SK-N-SH (cell line): ENCODE data around the gene TBC1D21. TPM values are rescaled to one million over a fixed set of nuclear protein-coding genes. Genes with fewer than 3 reads are reported as not detected.
A peak's percentile ranks its signal among the peaks of the same experiment; 100 is the strongest.

Experiments
- CTCF ChIA-PET: fragments of 300-600, 350-600 bp; formaldehyde crosslinking; extraction: SDS; loops from one replicate; lab custom pipeline; 2021; lab: Yijun Ruan, JAX
- POLR2A ChIA-PET: fragments of 350-600 bp; sonication (Branson Sonifier 250); formaldehyde crosslinking; extraction: SDS; loops from one replicate; lab custom pipeline; 2020; ENCODE audit warnings: antibody characterized with exemption, inconsistent platforms; lab: Yijun Ruan, JAX
- DNase-seq: peaks from one replicate; pipeline ENCODE4 v3.0.0; 2012
- H2AFZ ChIP-seq: fragments of 200-600 bp; sonication (generic); 2 replicates; pipeline ENCODE4 v1.8.1; 2016; ENCODE audit warnings: antibody characterized with exemption, mild to moderate bottlenecking, low read depth
- H3F3A ChIP-seq: fragments of 200-600 bp; sonication (generic); replicated peaks from 2 replicates; pipeline ENCODE3; 2016; ENCODE audit warnings: antibody characterized with exemption, mild to moderate bottlenecking; ENCODE audit not compliant: insufficient read depth
- H3K27ac ChIP-seq, 2 experiments: fragments of 200-500 bp in 1 of 2; fragments of 200-600 bp in 1 of 2; sonication (Bioruptor generic) in 1 of 2; sonication (generic), shearing (Covaris generic) in 1 of 2; 2 replicates each; pipeline versions ENCODE4 v1.5.1 to v1.6.1; 2014 to 2016; ENCODE audit warnings: low read depth in 2 of 2, inconsistent platforms in 1 of 2, low read length in 1 of 2, mild to moderate bottlenecking in 1 of 2, mixed read lengths in 1 of 2
- H3K27me3 ChIP-seq: fragments of 200-600 bp; sonication (generic), shearing (Covaris generic); 2 replicates; pipeline ENCODE4 v1.6.1; 2016; ENCODE audit warnings: mixed run types; ENCODE audit not compliant: insufficient read depth
- H3K36me3 ChIP-seq, 2 experiments: fragments of 200-500 bp in 1 of 2; fragments of 200-600 bp in 1 of 2; sonication (Bioruptor generic) in 1 of 2; sonication (generic) in 1 of 2; replicated peaks in 1 of 2; 2 replicates each; pipeline versions ENCODE3 to v1.5.1; 2014 to 2016; ENCODE audit warnings: low read length in 1 of 2, mild to moderate bottlenecking in 1 of 2; ENCODE audit not compliant: insufficient read depth in 2 of 2, control insufficient read depth in 1 of 2
- H3K4me1 ChIP-seq, 2 experiments: fragments of 200-500 bp in 1 of 2; fragments of 200-600 bp in 1 of 2; sonication (Bioruptor generic) in 1 of 2; sonication (generic), shearing (Covaris generic) in 1 of 2; 2 replicates each; pipeline versions ENCODE4 v1.5.1 to v1.6.1; 2014 to 2016; ENCODE audit warnings: low read depth in 1 of 2, low read length in 1 of 2, mixed run types in 1 of 2; ENCODE audit not compliant: insufficient read depth in 2 of 2, control insufficient read depth in 1 of 2
- H3K4me2 ChIP-seq: fragments of 200-600 bp; sonication (generic), shearing (Covaris generic); 2 replicates; pipeline ENCODE4 v1.6.1; 2017; ENCODE audit warnings: mixed run types
- H3K4me3 ChIP-seq, 2 experiments: fragments of 200-500 bp in 1 of 2; fragments of 200-600 bp in 1 of 2; sonication (Bioruptor generic) in 1 of 2; sonication (generic), shearing (Covaris generic) in 1 of 2; 2 replicates each; pipeline versions ENCODE4 v1.5.1 to v1.8.1; 2014 to 2016; ENCODE audit warnings: low read depth in 2 of 2, inconsistent platforms in 1 of 2, low read length in 1 of 2, mild to moderate bottlenecking in 1 of 2, mixed read lengths in 1 of 2, moderate library complexity in 1 of 2
- H3K79me2 ChIP-seq: fragments of 200-600 bp; sonication (generic); 2 replicates; pipeline ENCODE4 v1.8.1; 2017; ENCODE audit warnings: mild to moderate bottlenecking; ENCODE audit not compliant: insufficient read depth
- H3K9ac ChIP-seq: fragments of 200-600 bp; sonication (generic); 2 replicates; pipeline ENCODE4 v1.6.1; 2017; ENCODE audit warnings: mixed run types
- H3K9me2 ChIP-seq: fragments of 200-600 bp; sonication (generic); 2 replicates; pipeline ENCODE4 v1.6.1; 2017; ENCODE audit warnings: mixed run types
- H3K9me3 ChIP-seq: fragments of 200-600 bp; sonication (generic); 2 replicates; pipeline ENCODE4 v1.6.1; 2017; ENCODE audit warnings: mixed run types, mild to moderate bottlenecking, moderate library complexity
- H4K20me1 ChIP-seq: fragments of 200-600 bp; sonication (generic); 2 replicates; pipeline ENCODE4 v1.6.1; 2017; ENCODE audit warnings: mild to moderate bottlenecking, mixed run types; ENCODE audit not compliant: insufficient read depth
- CTCF ChIP-seq: fragments of 200-600 bp; sonication (generic); IDR thresholded peaks from 2 replicates; pipeline ENCODE4 v1.6.1; 2017; ENCODE audit warnings: antibody characterized with exemption, mild to moderate bottlenecking, moderate library complexity
- GATA2 ChIP-seq: sonication (generic); formaldehyde crosslinking; IDR thresholded peaks from 2 replicates; pipeline ENCODE4 v1.5.0; 2020; ENCODE audit warnings: mild to moderate bottlenecking, missing genetic modification reagents
- MAX ChIP-seq: IDR thresholded peaks from 2 replicates; pipeline ENCODE4 v1.4.0; 2012; ENCODE audit warnings: low read depth
- MEF2A ChIP-seq: IDR thresholded peaks from 2 replicates; pipeline ENCODE4 v1.4.0; 2012; ENCODE audit warnings: low read depth, borderline replicate concordance
- NRF1 ChIP-seq: IDR thresholded peaks from 2 replicates; pipeline ENCODE4 v1.6.1; 2012; ENCODE audit warnings: low read depth, mild to moderate bottlenecking, low read length
- RXRA ChIP-seq: IDR thresholded peaks from 2 replicates; pipeline ENCODE4 v1.4.0; 2012; ENCODE audit warnings: low read depth, mild to moderate bottlenecking, borderline replicate concordance
- TEAD4 ChIP-seq: IDR thresholded peaks from 2 replicates; pipeline ENCODE4 v1.4.0; 2012; ENCODE audit warnings: mild to moderate bottlenecking, borderline replicate concordance; ENCODE audit not compliant: insufficient read depth
- USF2 ChIP-seq: fragments of 150-350 bp; IDR thresholded peaks from 2 replicates; pipeline ENCODE4 v1.6.1; 2017; ENCODE audit warnings: antibody characterized with exemption, low read length, low read depth, borderline replicate concordance
- WGBS: methylation state at CpG from one replicate; pipeline ENCODE4 v1.1.6; 2017; ENCODE audit warnings: low lambda C conversion rate; 5-methylcytosine and 5-hydroxymethylcytosine counted together
- polyA plus RNA-seq, 3 experiments: library from polyadenylated mRNA; depleted of rRNA; stranded (reverse); fragments of >200 nt; gene quantifications; 2 replicates each; pipeline ENCODE4 v1.2.3, GENCODE V29; 2012

The TBC1D21 gene
- polyA plus RNA-seq, 1 of the 3 experiments (the other 2 are of a cell fraction), result not detected

DNA sequence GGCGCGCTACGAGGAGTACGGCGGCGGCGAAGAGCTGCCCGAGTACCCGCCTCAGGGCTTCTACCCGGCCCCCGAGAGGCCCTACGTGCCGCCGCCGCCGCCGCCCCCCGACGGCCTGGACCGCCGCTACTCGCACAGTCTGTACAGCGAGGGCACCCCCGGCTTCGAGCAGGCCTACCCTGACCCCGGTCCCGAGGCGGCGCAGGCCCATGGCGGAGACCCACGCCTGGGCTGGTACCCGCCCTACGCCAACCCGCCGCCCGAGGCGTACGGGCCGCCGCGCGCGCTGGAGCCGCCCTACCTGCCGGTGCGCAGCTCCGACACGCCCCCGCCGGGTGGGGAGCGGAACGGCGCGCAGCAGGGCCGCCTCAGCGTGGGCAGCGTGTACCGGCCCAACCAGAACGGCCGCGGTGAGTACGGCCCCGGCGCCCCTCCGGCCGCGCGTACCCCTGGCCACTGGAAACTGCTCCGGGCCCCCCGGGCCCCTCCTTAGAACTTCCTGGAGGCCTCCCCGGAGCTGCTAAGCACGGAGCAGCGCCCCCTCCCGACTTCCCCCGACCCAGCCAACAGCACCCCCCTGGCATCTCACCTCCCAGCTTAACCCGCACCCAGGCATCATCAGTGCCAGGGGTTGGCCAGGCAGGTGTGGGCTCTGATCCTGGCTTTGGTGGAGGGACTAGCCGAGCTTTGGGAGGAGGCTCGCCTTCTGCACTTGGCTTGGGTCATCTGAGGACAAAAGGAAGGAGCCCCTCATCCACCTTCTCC, 54.3 kb downstream of the TBC1D21 start:
- Histone ChIP-seq H2AFZ (no peak overlapping the region), H3K36me3 (no peaks in the 10 kb centered on the region), H3K4me1 (peaks cover 26 to 60% of the 10 kb centered on the region in 2 experiments; a peak in 3 of 4 replicates), H3K79me2 (peaks cover 69% of the 10 kb centered on the region), H3F3A (peaks cover 30% of the 10 kb centered on the region), H3K4me2 (peak overlapping the region; percentile 66), H3K27ac (peak overlapping the region in 1 of 2 experiments; percentile 98; a peak in 3 of 4 replicates), H3K9ac (peak overlapping the region; percentile 73), H3K9me3 (no peaks in the 10 kb centered on the region), H3K27me3 (no peaks in the 10 kb centered on the region), H3K9me2 (no peaks in the 10 kb centered on the region), H3K4me3 (peak overlapping the region; percentile 49 to 62), H4K20me1 (no peaks in the 10 kb centered on the region)
- TF ChIP-seq GATA2, result no peak
- peak; percentile 56 for TF ChIP-seq CTCF
- no peak for TF ChIP-seq TEAD4
- 0 out of 2 replicates have a peak, but pooled peaks have one; percentile 14 for TF ChIP-seq NRF1
- TF ChIP-seq MEF2A, result no peak
- DNase-seq, result peak; percentile 73
- CTCF ChIA-PET, result interaction anchor here (0.6 to 1.8 kb wide), 12 partner anchors 8 to 223 kb away, joined by 3 to 5 read pairs (median 4); no protein-coding TSS in a partner anchor
- POLR2A ChIA-PET, result interaction anchor here (0.7 kb wide), 1 partner anchor 265 kb away, joined by 3 read pairs; no protein-coding TSS in a partner anchor
- 40% methylated on average over 1 of the region's 78 CpGs for WGBS

DNA sequence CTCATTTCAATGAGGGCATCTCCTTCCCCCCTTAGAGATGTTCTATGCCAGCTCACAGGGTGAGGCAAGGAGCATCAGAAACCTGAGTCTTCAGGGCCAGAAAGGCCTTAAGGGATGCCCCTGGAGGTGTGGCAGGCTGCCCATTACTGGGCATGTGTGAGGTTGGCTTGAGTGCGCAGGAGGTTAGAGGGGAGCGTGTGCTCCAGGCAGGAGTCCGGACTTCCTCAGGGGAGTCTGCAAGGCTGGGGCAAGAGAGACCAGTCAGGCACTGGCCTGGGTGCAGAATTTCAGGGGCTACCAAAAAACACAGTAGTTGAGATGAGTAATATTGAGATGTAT, 54.8 kb downstream of the TBC1D21 start:
- no peak for DNase-seq
- H3K79me2 ChIP-seq, result peaks cover 67% of the 10 kb centered on the region
- H3K27ac ChIP-seq, result peak overlapping the region in 1 of 2 experiments; percentile 98; a peak in 2 of 4 replicates
- ChIA-PET CTCF (interaction anchor here (0.6 to 1.8 kb wide), 12 partner anchors 8 to 221 kb away, joined by 3 to 5 read pairs (median 4); no protein-coding TSS in a partner anchor), POLR2A (interaction anchor here (0.7 kb wide), 1 partner anchor 264 kb away, joined by 3 read pairs; no protein-coding TSS in a partner anchor)
- peak overlapping the region; percentile 66 for H3K4me2 ChIP-seq
- H3K27me3 ChIP-seq, result no peaks in the 10 kb centered on the region
- H3K4me1 ChIP-seq, result peaks cover 21 to 60% of the 10 kb centered on the region in 2 experiments; a peak in 3 of 4 replicates
- no peaks in the 10 kb centered on the region for H3K9me2 ChIP-seq
- no peak overlapping the region for H2AFZ ChIP-seq
- no peak for TF ChIP-seq USF2
- TF ChIP-seq RXRA, result 0 out of 2 replicates have a peak, but pooled peaks have one; percentile 31
- TF ChIP-seq MAX, result 0 out of 2 replicates have a peak, but pooled peaks have one; percentile 14
- H3K4me3 ChIP-seq, result peak overlapping the region; percentile 49 to 62; a peak in 3 of 4 replicates
- peaks cover 29% of the 10 kb centered on the region for H3F3A ChIP-seq
- 93% methylated on average over 3 of the region's 3 CpGs for whole genome bisulfite sequencing
- H3K9me3 ChIP-seq, result no peaks in the 10 kb centered on the region
- no peaks in the 10 kb centered on the region for H4K20me1 ChIP-seq
- H3K36me3 ChIP-seq, result no peaks in the 10 kb centered on the region
- H3K9ac ChIP-seq, result peak overlapping the region; percentile 73
